GM12892 (cell line): Measurements from ENCODE around the gene KIZ.
"Not testable (repeated sequence)": the region's sequence is repeated elsewhere in the genome, so short reads cannot be mapped to it uniquely, and the experiment has no call there.

Source experiments
- DNase-seq: peaks from one replicate; pipeline ENCODE4 v3.0.0; 2011; ENCODE audit not compliant: insufficient read length
- FAIRE-seq: peaks from 2 replicates; lab custom pipeline; 2011; peaks lifted over from hg19 to GRCh38; lab: Jason Lieb, UNC
- POLR2A ChIP-seq: IDR thresholded peaks from 2 replicates; pipeline ENCODE4 v1.6.1; 2011; ENCODE audit warnings: low read depth, low read length, control low read depth
- POLR2AphosphoS5 ChIP-seq: IDR thresholded peaks from 2 replicates; pipeline ENCODE4 v1.6.1; 2011; ENCODE audit warnings: low read depth, low read length, control low read depth
- TAF1 ChIP-seq: IDR thresholded peaks from 2 replicates; pipeline ENCODE4 v1.6.1; 2011; ENCODE audit warnings: low read depth, mild to moderate bottlenecking, control low read depth, low read length, borderline replicate concordance

Gene KIZ

DNA sequence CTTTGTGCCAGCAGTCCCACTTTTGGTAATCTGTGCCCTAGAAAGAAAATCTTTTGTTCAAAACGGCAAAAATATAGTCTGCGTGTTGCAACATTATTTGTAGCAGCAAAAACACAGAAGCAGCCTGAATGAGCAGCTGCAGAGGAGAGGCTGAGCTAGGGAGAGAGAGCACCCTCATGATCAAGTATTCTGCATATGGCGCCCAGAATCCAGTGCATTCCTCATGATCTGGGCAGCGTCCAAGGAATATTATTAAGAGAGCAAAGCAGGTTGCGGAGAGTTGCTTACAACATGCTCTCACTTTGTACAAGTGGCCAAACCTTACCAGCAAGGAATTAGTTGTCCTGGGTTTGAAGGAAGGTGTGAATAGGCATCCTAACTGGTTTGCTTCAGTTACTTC, 25.9 kb downstream of the KIZ start:
- DNase-seq: no peak
- no peak for TF ChIP-seq POLR2AphosphoS5
- no peak for TF ChIP-seq POLR2A
- TF ChIP-seq TAF1: no peak
- FAIRE-seq: no peak

DNA sequence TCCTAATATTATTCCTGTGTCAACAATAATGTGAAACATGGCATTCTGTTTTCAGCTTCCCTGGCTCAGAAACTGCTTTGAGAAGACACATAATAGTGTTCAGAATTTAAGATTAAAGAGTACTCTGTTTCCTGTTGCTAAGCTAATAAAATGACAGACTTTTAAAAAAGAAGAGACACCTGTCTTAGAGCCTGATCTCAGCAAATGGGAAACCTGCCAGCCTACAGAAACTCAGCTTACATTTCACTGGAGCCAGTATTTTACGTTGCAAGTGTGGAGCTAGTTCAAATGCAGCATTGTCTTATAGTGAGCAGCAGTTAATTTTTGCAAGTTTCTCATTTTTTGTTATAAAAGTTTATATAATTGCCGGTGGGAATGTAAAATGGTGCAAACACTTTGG, 28.8 kb downstream of the KIZ start:
- no peak for DNase-seq
- no peak for TF ChIP-seq POLR2AphosphoS5
- TF ChIP-seq POLR2A: no peak
- TF ChIP-seq TAF1: no peak
- no peak for FAIRE-seq

DNA sequence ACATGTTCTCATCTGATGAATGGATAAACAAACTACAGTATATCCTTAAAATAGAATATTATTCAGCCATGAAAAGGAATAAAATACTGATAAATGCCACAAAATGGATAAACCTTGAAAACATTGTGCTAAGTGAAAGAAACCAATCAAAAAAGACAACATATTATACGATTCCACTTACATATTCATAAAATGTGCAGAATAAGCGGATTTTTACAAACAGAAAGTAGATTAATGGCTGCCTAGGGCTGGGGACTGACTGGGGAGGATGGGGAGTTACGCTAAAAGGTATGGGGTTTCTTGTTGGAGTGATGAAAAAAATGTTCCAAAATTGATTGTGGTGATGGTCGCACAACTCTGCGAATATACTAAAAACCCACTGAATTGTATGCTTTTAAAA, 29.4 kb downstream of the KIZ start:
- no peak for TF ChIP-seq POLR2A
- no peak for TF ChIP-seq TAF1
- TF ChIP-seq POLR2AphosphoS5: no peak
- no peak for DNase-seq
- FAIRE-seq: no peak

DNA sequence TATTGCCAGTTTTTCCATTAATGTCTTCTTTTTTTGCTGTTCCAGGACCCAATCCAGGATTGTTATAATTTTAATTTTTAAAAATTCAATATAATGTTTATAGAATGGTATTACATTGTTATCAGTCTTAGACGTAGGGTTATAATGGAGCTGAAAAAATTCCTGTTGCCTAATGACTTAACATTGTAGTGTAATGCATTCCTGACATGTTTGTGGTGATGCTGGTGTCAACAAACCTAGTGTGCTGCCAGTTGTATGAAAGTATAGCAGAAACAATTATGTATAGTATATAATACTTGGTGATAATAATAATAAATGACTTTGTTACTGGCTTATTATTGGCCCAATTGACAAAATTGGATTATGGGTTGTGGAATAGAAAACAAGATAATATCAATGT, 30.4 kb downstream of the KIZ start:
- DNase-seq (no peak), FAIRE-seq (no peak)
- TF ChIP-seq POLR2A: no peak
- no peak for TF ChIP-seq TAF1
- TF ChIP-seq POLR2AphosphoS5: no peak

DNA sequence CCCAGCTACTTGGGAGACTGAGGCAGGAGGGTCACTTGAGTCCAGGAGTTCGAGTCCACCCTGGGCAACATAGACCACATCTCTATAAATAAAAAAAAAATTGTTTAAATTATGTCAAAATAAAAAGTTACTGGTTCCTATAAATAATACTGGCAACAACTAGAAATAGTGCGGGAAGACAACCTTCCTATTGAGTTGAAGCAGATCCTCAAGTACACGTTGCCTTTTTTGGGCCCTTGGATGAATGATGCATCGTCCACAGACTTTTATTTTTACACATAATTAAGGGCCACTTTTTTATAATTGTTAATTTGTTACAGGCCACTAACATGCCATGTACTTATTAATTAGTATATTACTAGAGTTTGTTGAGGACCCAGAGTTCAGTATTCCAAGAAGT, 31.1 kb downstream of the KIZ start:
- TF ChIP-seq TAF1: no peak
- TF ChIP-seq POLR2AphosphoS5: no peak
- TF ChIP-seq POLR2A: no peak
- DNase-seq (no peak), FAIRE-seq (no peak)

DNA sequence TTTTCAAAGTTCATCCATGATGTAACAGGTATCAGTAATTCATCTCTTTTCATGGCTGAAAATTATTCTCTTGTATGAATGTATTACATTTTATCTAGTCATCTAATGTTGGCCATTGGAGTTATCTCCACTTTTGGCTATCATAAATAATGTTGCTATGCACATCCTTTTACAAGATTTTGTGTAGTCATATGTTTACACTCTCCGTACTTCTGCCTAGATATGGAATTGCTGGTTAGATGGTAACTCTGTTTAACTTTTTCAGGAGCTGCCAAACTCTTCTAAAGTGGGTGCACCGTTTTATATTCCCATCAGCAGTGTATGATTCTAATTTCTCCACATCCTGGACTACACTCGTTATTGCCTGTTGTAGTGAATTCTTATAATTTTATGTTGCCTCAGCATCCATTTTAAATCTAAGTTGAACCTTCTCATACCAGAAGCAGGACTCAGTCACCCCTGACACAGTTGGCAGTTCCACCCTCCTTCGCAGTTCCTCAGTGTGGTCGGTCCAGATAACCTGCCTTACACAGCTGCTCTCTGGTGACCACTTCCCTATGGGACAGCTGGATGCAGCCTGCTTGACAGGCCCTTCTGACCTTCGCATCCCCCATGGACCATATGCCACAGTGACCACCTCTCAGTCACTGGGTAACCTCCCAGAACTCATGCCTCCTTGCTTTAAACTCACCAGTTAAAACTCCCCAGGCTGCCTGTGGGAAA, 33.9 kb downstream of the KIZ start:
- no peak for FAIRE-seq
- TF ChIP-seq POLR2AphosphoS5 (no peak), TAF1 (no peak), POLR2A (no peak)
- DNase-seq: no peak

DNA sequence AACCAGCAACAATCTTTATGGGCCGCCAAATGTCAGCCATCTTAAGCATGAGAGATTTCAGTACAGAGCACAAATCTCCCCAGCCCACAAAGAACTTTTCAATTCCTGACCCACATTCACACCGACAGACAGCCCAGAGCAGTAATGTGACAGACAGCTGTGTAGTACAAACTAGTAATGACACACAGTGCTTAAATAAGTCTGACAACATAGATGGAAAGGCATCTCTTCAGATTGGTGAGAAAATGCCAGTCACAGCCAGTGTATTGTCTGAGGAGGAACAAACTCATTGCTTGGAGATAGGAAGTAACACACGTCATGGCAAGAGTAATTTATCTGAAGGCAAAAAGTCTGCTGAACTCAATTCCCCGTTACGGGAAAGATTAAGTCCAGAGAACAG, 36.0 kb downstream of the KIZ start:
- DNase-seq: no peak

DNA sequence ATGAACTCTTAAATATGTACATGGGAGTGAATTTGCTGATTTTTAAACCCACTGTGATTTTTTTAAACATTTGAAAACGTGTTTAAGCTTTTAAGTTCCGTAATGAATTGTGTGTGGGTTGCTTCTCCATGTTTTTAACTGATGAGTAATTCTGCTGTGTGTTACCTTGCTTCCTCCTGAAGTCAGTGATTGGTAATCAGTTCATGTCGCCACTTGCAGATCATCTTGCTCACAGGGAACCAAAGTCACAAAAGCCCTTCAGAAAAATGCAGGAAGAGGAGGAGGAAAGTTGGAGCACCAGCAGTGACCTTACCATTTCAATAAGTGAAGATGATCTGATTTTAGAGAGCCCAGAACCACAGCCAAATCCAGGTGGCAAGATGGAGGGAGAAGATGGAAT, 36.7 kb downstream of the KIZ start:
- DNase-seq: no peak
- TF ChIP-seq TAF1: no peak
- TF ChIP-seq POLR2AphosphoS5: no peak
- no peak for TF ChIP-seq POLR2A
- no peak for FAIRE-seq

More for the DNA sequence above, 36.0 kb downstream of the KIZ start:
- no peak for TF ChIP-seq POLR2AphosphoS5
- TF ChIP-seq TAF1: no peak
- TF ChIP-seq POLR2A: no peak
- FAIRE-seq: no peak

DNA sequence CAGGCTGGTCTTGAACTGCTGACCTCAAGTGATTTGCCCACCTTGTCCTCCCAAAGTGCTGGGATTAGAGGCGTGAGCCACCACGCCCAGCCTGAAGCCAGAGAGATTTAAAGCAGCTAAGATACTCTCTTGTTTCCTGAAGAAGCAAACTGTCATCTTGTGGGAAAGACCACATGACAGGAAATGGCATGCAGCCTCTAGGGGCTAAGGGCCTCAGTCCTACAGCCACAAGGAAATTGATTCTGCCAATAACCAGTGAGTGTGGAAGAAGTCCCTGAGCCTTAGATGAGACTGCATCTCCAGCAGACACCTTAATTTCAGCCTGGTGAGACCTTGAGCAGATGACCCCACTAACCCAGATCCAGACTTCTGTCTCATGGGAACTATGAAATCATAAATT, 40.9 kb downstream of the KIZ start:
- DNase-seq (no peak), FAIRE-seq (no peak)
- TF ChIP-seq POLR2AphosphoS5 (no peak), TAF1 (no peak), POLR2A (no peak)

DNA sequence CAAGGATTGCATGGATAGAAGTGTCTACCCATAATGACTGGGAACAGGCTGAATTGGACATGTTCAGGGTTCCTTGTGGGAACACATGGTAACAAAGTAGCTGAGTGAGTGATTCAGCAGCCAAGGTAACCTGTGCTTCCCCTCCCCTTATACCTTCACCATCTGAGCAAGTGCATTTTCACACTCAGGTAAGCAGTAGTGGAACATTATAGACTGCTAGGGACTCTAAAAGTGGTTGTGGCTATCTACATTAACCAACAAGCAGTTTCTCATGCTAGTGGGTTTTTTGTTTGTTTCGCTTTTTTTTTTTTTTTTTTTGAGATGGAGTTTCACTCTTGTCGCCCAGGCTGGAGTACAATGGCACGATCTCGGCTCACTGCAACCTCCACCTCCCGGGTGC, 41.4 kb downstream of the KIZ start:
- DNase-seq: no peak
- FAIRE-seq: no peak
- TF ChIP-seq POLR2AphosphoS5 (no peak), POLR2A (no peak), TAF1 (no peak)

DNA sequence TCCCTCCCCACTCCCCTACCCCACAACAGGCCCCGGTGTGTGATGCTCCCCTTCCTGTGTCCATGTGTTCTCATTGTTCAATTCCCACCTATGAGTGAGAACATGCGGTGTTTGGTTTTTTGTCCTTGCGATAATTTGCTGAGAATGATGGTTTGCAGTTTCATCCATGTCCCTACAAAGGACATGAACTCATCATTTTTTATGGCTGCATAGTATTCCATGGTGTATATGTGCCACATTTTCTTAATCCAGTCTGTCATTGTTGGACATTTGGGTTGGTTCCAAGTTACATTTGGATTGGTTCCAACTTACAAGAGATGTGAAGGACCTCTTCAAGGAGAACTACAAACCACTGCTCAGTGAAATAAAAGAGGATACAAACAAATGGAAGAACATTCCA, 42.2 kb downstream of the KIZ start:
- DNase-seq, FAIRE-seq: not testable (repeated sequence)

DNA sequence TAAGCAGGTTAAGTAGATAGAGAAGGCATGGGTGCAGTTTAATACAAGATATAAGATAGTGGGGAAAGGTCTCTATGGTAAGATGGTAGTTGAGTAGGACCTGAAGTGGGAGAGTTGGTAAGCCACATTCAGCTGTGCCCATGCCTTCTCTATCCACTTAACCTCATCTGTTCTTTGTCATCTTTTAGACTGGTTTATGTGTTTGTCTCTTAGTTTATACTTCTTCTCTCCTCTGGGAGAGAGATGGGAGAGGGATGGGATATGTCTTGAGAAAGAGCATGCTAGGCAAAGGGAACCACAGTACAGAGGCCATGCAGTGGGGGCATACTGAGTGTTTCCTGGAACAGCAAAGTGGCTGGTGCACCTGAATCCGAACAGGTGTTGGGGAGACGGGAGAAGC, 46.7 kb downstream of the KIZ start:
- no peak for TF ChIP-seq TAF1
- no peak for TF ChIP-seq POLR2A
- no peak for TF ChIP-seq POLR2AphosphoS5
- DNase-seq: no peak
- FAIRE-seq: no peak
